ENCODE results near the gene CATSPER3.

- TF ChIP-seq EZH2 (IDR thresholded peaks at IDR 0.05) = no peak
- no peak for TF ChIP-seq POLR2AphosphoS5 (IDR thresholded peaks at IDR 0.05; ENCODE audit: borderline replicate concordance, low read depth, low read length)
Measured at GRCh38 chr5:135041145-135041587, 73.5 kb downstream of the CATSPER3 start.
